GM23338 (cell line): ENCODE measurements around the gene PURA. TPM values are rescaled to one million over a fixed set of nuclear protein-coding genes. Genes with fewer than 3 reads are reported as not detected.

Source experiments
- ATAC-seq: fragments of 200-7000 bp; cut with Tn5 transposase; 3 replicates; pipeline ENCODE4 v1.9.1; 2020
- DNase-seq: peaks from one replicate; pipeline ENCODE4 v3.0.0-alpha.2; 2015; ENCODE audit warnings: low spot score
- H2AFZ ChIP-seq: fragments of 200-600 bp; sonication (generic); 2 replicates; pipeline ENCODE4 v1.8.0; 2016; ENCODE audit warnings: antibody characterized with exemption, mild to moderate bottlenecking, moderate library complexity
- H3F3A ChIP-seq: fragments of 200-600 bp; sonication (generic); replicated peaks from 2 replicates; pipeline ENCODE4 v1.8.0; 2017; ENCODE audit warnings: antibody characterized with exemption, mixed run types, low read depth
- H3K27ac ChIP-seq: fragments of 200-600 bp; sonication (generic); 2 replicates; pipeline ENCODE4 v1.6.1; 2016; ENCODE audit warnings: low read depth
- H3K27me3 ChIP-seq: fragments of 200-600 bp; sonication (generic); 2 replicates; pipeline ENCODE4 v1.8.0; 2016; ENCODE audit warnings: mild to moderate bottlenecking, mixed run types, moderate library complexity; ENCODE audit not compliant: insufficient read depth
- H3K36me3 ChIP-seq: fragments of 200-600 bp; sonication (generic); 2 replicates; pipeline ENCODE4 v1.8.0; 2016; ENCODE audit warnings: mild to moderate bottlenecking; ENCODE audit not compliant: insufficient read depth
- H3K4me1 ChIP-seq: fragments of 200-600 bp; sonication (generic); 2 replicates; pipeline ENCODE4 v1.8.0; 2016; ENCODE audit warnings: mild to moderate bottlenecking, moderate library complexity; ENCODE audit not compliant: insufficient read depth
- H3K4me2 ChIP-seq: fragments of 200-600 bp; sonication (generic); 2 replicates; pipeline ENCODE4 v1.7.1; 2017; ENCODE audit warnings: mixed run types
- H3K4me3 ChIP-seq: fragments of 200-600 bp; sonication (generic); 2 replicates; pipeline ENCODE4 v1.6.1; 2016; ENCODE audit warnings: mixed run types
- H3K79me2 ChIP-seq: fragments of 200-600 bp; sonication (generic); replicated peaks from 2 replicates; pipeline ENCODE4 v1.8.0; 2017; ENCODE audit warnings: mild to moderate bottlenecking; ENCODE audit not compliant: insufficient read depth
- H3K9me2 ChIP-seq: fragments of 200-600 bp; sonication (generic); 2 replicates; pipeline ENCODE4 v1.8.0; 2017; ENCODE audit not compliant: insufficient read depth
- H4K20me1 ChIP-seq: fragments of 200-600 bp; sonication (generic); replicated peaks from 2 replicates; pipeline ENCODE4 v1.8.0; 2017; ENCODE audit warnings: mild to moderate bottlenecking; ENCODE audit not compliant: insufficient read depth
- H3K27ac Mint-ChIP-seq: 2 replicates; pipeline ENCODE4 v1.8.0; 2020; ENCODE audit warnings: inconsistent platforms, mild to moderate bottlenecking, moderate library complexity, mixed read lengths
- H3K27me3 Mint-ChIP-seq: 3 replicates; pipeline ENCODE4 v1.8.0; 2022; ENCODE audit warnings: low read depth, mild to moderate bottlenecking, moderate library complexity, mixed read lengths, inconsistent platforms; ENCODE audit not compliant: insufficient read depth, poor library complexity
- H3K36me3 Mint-ChIP-seq: 3 replicates; pipeline ENCODE4 v1.8.0; 2021; ENCODE audit warnings: low read depth, mild to moderate bottlenecking, inconsistent platforms, moderate library complexity, mixed read lengths
- H3K4me1 Mint-ChIP-seq: 3 replicates; pipeline ENCODE4 v1.8.0; 2020; ENCODE audit warnings: mild to moderate bottlenecking, inconsistent platforms, mixed read lengths
- H3K4me3 Mint-ChIP-seq: 3 replicates; pipeline ENCODE4 v1.8.0; 2021; ENCODE audit warnings: moderate library complexity, mild to moderate bottlenecking, inconsistent platforms, mixed read lengths
- H3K9me3 Mint-ChIP-seq: 3 replicates; pipeline ENCODE4 v1.8.0; 2020; ENCODE audit warnings: moderate library complexity, mild to moderate bottlenecking, inconsistent platforms, mixed read lengths
- CREB1 ChIP-seq: fragments of 250-450 bp; sonication (Bioruptor Pico); IDR thresholded peaks from 2 replicates; pipeline ENCODE4 v1.5.0; 2020; ENCODE audit warnings: low read depth, mild to moderate bottlenecking, moderate library complexity
- EZH2phosphoT487 ChIP-seq: fragments of 200-600 bp; sonication (generic); IDR thresholded peaks from one replicate; pipeline ENCODE4 v1.8.1; 2018; ENCODE audit warnings: antibody characterized with exemption; ENCODE audit not compliant: unreplicated experiment
- JUNB ChIP-seq: IDR thresholded peaks from one replicate; pipeline ENCODE4 v1.6.1; 2016; ENCODE audit warnings: antibody characterized with exemption; ENCODE audit not compliant: unreplicated experiment
- NANOG ChIP-seq: IDR thresholded peaks from 2 replicates; pipeline ENCODE4 v1.6.1; 2016; ENCODE audit warnings: antibody characterized with exemption, borderline replicate concordance
- POLR2AphosphoS5 ChIP-seq: IDR thresholded peaks from 2 replicates; pipeline ENCODE4 v1.6.1; 2016; ENCODE audit warnings: antibody characterized with exemption, low read depth
- STAT1 ChIP-seq: IDR thresholded peaks from one replicate; pipeline ENCODE4 v1.6.1; 2016; ENCODE audit warnings: antibody characterized with exemption; ENCODE audit not compliant: unreplicated experiment
- ZNF114 ChIP-seq: fragments of 250-450 bp; sonication (Bioruptor Pico); IDR thresholded peaks from 2 replicates; pipeline ENCODE4 v1.5.0; 2020; ENCODE audit warnings: mild to moderate bottlenecking, moderate library complexity
- ZNF331 ChIP-seq: fragments of 250-450 bp; sonication (Bioruptor Pico); IDR thresholded peaks from 2 replicates; pipeline ENCODE4 v1.5.0; 2020; ENCODE audit warnings: low read depth, mild to moderate bottlenecking, moderate library complexity
- polyA plus RNA-seq: library from polyadenylated mRNA; unstranded; fragments of >200 nt; fragmentation: Nextera tagmentation; extraction: Ambion mirVana; gene quantifications from 2 replicates; pipeline ENCODE4 v1.2.1, GENCODE V29; 2016
- total RNA-seq: library from RNA; depleted of rRNA; stranded (reverse); fragments of >200 nt; shearing (Covaris generic); gene quantifications from 2 replicates; pipeline ENCODE4 v1.2.3, GENCODE V29; 2014
- TF ChIP-seq, protein P1 (sequence below), 2 experiments: fragments of 200-600 bp in 1 of 2; sonication (generic) in 1 of 2; conservative IDR thresholded peaks; 2 replicates each; pipeline versions ENCODE4 v1.5.1 to v1.6.1; 2016 to 2017; ENCODE audit warnings: antibody characterized with exemption in 2 of 2, low read depth in 2 of 2, mild to moderate bottlenecking in 2 of 2, moderate library complexity in 1 of 2
- TF ChIP-seq, protein P2 (sequence below): IDR thresholded peaks from one replicate; pipeline ENCODE4 v1.6.1; 2018; ENCODE audit warnings: antibody characterized with exemption; ENCODE audit not compliant: unreplicated experiment
- TF ChIP-seq, protein P3 (sequence below): fragments of 250-450 bp; sonication (Bioruptor Pico); IDR thresholded peaks from 2 replicates; pipeline ENCODE4 v1.5.0; 2020; ENCODE audit warnings: mild to moderate bottlenecking, moderate library complexity
- TF ChIP-seq, protein P4 (sequence below): IDR thresholded peaks from 2 replicates; pipeline ENCODE4 v1.6.1; 2016; ENCODE audit warnings: antibody characterized with exemption

Gene PURA
- total and polyA plus RNA-seq, 2 experiments from 2014 or later: 1.5 to 2.3 TPM

DNA sequence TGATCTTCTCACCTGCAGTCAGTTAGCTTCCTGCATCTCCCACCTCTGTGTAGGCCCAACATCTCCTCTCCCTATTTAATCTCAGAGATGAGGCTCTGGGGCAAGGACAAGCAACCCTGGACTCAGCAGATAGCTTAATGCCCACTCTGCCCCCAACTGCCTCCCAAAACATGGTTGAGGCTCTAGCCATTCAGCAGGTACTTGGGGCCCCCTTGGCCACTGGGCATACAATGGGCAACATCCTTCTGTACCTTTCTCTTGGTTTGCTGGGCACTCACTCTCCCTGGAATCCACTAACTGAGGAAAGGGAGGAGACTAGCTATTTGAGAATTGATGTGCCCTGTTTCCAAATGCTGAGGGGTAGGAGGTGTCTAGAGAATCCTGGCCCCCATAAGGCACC lies 21.2 kb downstream of the PURA start (continued):
- TF ChIP-seq, protein P1, sequence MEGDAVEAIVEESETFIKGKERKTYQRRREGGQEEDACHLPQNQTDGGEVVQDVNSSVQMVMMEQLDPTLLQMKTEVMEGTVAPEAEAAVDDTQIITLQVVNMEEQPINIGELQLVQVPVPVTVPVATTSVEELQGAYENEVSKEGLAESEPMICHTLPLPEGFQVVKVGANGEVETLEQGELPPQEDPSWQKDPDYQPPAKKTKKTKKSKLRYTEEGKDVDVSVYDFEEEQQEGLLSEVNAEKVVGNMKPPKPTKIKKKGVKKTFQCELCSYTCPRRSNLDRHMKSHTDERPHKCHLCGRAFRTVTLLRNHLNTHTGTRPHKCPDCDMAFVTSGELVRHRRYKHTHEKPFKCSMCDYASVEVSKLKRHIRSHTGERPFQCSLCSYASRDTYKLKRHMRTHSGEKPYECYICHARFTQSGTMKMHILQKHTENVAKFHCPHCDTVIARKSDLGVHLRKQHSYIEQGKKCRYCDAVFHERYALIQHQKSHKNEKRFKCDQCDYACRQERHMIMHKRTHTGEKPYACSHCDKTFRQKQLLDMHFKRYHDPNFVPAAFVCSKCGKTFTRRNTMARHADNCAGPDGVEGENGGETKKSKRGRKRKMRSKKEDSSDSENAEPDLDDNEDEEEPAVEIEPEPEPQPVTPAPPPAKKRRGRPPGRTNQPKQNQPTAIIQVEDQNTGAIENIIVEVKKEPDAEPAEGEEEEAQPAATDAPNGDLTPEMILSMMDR (conservative IDR thresholded peaks at IDR 0.05; ENCODE audit: low read depth in 2 of 2): no peak
- TF ChIP-seq ZNF331 (CRISPR knock-in tag) (no peak), JUNB (no peak), EZH2phosphoT487 (no peak), POLR2AphosphoS5 (no peak), NANOG (no peak), ZNF114 (CRISPR knock-in tag) (no peak), CREB1 (CRISPR knock-in tag) (no peak)

DNA sequence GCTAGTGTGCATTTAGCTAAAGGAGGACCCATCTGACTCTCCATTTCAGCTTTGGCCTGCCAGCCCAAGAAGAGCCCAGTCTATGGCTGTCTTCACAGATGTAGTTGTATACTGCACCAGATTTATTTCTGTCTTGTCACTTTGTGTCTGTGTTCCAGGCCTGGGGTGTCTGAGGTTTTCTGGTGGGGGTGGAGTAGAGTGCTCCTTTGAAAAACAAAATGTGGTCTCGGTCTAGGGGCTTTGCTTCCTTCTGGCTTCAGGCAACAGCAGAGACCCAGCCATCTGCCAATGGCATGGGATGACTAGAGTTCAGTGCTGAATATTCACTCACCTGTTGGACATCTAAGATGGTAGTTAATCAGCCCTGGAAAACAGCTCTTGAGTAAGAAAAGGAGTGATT lies 22.7 kb downstream of the PURA start:
- H3K4me1 Mint-ChIP-seq: peaks cover 6% of the 10 kb centered on the region
- H3K9me3 Mint-ChIP-seq: no peaks in the 10 kb centered on the region
- Histone ChIP-seq H3K79me2 (no peaks in the 10 kb centered on the region), H3K4me2 (no peak overlapping the region), H2AFZ (no peak overlapping the region), H3K9me2 (no peaks in the 10 kb centered on the region), H3K27ac (no peak overlapping the region), H3F3A (no peaks in the 10 kb centered on the region), H3K36me3 (no peaks in the 10 kb centered on the region), H3K4me1 (no peaks in the 10 kb centered on the region), H3K4me3 (no peak overlapping the region), H4K20me1 (no peaks in the 10 kb centered on the region), H3K27me3 (no peaks in the 10 kb centered on the region)
- H3K4me3 Mint-ChIP-seq: no peak overlapping the region
- no peaks in the 10 kb centered on the region for H3K36me3 Mint-ChIP-seq
- ATAC-seq: no peak
- no peaks in the 10 kb centered on the region for H3K27me3 Mint-ChIP-seq
- TF ChIP-seq ZNF331 (CRISPR knock-in tag) (no peak), EZH2phosphoT487 (no peak), STAT1 (no peak), ZNF114 (CRISPR knock-in tag) (no peak)
- TF ChIP-seq, protein P2, sequence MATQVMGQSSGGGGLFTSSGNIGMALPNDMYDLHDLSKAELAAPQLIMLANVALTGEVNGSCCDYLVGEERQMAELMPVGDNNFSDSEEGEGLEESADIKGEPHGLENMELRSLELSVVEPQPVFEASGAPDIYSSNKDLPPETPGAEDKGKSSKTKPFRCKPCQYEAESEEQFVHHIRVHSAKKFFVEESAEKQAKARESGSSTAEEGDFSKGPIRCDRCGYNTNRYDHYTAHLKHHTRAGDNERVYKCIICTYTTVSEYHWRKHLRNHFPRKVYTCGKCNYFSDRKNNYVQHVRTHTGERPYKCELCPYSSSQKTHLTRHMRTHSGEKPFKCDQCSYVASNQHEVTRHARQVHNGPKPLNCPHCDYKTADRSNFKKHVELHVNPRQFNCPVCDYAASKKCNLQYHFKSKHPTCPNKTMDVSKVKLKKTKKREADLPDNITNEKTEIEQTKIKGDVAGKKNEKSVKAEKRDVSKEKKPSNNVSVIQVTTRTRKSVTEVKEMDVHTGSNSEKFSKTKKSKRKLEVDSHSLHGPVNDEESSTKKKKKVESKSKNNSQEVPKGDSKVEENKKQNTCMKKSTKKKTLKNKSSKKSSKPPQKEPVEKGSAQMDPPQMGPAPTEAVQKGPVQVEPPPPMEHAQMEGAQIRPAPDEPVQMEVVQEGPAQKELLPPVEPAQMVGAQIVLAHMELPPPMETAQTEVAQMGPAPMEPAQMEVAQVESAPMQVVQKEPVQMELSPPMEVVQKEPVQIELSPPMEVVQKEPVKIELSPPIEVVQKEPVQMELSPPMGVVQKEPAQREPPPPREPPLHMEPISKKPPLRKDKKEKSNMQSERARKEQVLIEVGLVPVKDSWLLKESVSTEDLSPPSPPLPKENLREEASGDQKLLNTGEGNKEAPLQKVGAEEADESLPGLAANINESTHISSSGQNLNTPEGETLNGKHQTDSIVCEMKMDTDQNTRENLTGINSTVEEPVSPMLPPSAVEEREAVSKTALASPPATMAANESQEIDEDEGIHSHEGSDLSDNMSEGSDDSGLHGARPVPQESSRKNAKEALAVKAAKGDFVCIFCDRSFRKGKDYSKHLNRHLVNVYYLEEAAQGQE: no peak
- TF ChIP-seq, protein P3, sequence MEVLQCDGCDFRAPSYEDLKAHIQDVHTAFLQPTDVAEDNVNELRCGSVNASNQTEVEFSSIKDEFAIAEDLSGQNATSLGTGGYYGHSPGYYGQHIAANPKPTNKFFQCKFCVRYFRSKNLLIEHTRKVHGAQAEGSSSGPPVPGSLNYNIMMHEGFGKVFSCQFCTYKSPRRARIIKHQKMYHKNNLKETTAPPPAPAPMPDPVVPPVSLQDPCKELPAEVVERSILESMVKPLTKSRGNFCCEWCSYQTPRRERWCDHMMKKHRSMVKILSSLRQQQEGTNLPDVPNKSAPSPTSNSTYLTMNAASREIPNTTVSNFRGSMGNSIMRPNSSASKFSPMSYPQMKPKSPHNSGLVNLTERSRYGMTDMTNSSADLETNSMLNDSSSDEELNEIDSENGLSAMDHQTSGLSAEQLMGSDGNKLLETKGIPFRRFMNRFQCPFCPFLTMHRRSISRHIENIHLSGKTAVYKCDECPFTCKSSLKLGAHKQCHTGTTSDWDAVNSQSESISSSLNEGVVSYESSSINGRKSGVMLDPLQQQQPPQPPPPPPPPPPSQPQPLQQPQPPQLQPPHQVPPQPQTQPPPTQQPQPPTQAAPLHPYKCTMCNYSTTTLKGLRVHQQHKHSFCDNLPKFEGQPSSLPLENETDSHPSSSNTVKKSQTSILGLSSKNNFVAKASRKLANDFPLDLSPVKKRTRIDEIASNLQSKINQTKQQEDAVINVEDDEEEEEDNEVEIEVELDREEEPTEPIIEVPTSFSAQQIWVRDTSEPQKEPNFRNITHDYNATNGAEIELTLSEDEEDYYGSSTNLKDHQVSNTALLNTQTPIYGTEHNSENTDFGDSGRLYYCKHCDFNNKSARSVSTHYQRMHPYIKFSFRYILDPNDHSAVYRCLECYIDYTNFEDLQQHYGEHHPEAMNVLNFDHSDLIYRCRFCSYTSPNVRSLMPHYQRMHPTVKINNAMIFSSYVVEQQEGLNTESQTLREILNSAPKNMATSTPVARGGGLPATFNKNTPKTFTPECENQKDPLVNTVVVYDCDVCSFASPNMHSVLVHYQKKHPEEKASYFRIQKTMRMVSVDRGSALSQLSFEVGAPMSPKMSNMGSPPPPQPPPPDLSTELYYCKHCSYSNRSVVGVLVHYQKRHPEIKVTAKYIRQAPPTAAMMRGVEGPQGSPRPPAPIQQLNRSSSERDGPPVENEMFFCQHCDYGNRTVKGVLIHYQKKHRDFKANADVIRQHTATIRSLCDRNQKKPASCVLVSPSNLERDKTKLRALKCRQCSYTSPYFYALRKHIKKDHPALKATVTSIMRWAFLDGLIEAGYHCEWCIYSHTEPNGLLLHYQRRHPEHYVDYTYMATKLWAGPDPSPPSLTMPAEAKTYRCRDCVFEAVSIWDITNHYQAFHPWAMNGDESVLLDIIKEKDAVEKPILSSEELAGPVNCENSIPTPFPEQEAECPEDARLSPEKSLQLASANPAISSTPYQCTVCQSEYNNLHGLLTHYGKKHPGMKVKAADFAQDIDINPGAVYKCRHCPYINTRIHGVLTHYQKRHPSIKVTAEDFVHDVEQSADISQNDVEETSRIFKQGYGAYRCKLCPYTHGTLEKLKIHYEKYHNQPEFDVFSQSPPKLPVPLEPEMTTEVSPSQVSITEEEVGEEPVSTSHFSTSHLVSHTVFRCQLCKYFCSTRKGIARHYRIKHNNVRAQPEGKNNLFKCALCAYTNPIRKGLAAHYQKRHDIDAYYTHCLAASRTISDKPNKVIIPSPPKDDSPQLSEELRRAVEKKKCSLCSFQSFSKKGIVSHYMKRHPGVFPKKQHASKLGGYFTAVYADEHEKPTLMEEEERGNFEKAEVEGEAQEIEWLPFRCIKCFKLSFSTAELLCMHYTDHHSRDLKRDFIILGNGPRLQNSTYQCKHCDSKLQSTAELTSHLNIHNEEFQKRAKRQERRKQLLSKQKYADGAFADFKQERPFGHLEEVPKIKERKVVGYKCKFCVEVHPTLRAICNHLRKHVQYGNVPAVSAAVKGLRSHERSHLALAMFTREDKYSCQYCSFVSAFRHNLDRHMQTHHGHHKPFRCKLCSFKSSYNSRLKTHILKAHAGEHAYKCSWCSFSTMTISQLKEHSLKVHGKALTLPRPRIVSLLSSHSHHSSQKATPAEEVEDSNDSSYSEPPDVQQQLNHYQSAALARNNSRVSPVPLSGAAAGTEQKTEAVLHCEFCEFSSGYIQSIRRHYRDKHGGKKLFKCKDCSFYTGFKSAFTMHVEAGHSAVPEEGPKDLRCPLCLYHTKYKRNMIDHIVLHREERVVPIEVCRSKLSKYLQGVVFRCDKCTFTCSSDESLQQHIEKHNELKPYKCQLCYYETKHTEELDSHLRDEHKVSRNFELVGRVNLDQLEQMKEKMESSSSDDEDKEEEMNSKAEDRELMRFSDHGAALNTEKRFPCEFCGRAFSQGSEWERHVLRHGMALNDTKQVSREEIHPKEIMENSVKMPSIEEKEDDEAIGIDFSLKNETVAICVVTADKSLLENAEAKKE (CRISPR knock-in tag): no peak
- TF ChIP-seq, protein P4, sequence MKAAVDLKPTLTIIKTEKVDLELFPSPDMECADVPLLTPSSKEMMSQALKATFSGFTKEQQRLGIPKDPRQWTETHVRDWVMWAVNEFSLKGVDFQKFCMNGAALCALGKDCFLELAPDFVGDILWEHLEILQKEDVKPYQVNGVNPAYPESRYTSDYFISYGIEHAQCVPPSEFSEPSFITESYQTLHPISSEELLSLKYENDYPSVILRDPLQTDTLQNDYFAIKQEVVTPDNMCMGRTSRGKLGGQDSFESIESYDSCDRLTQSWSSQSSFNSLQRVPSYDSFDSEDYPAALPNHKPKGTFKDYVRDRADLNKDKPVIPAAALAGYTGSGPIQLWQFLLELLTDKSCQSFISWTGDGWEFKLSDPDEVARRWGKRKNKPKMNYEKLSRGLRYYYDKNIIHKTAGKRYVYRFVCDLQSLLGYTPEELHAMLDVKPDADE: no peak
- H3K27ac Mint-ChIP-seq: no peak overlapping the region
- no peak for DNase-seq
